Heart left ventricle (tissue), 16 donors: ENCODE results near the gene PICALM. TPM values are rescaled to one million over a fixed set of nuclear protein-coding genes. Genes with fewer than 3 reads are reported as not detected.

Source experiments
- ATAC-seq, 4 donors: fragments of 200-7000 bp; cut with Tn5 transposase; one replicate each; pipeline ENCODE4 v1.9.1; 2020 to 2022; ENCODE audit warnings: moderate library complexity in 4 of 4, mild to moderate bottlenecking in 3 of 4, moderate number of reproducible peaks in 1 of 4
- DNase-seq, 5 donors: peaks; one replicate each; pipeline ENCODE4 v3.0.0-alpha.2; 2020
- H3K27ac ChIP-seq, 12 donors: fragments of 200-600 bp; sonication (generic) in 4 of 12; one replicate each; pipeline versions ENCODE4 v1.5.0 to v1.8.0; 2016 to 2022; ENCODE audit warnings: mild to moderate bottlenecking in 2 of 12
- H3K27me3 ChIP-seq, 9 donors: fragments of 200-600 bp; sonication (generic) in 2 of 9; one replicate each; pipeline versions ENCODE4 v1.5.1 to v1.8.0; 2016 to 2022; ENCODE audit warnings: mild to moderate bottlenecking in 3 of 9
- H3K36me3 ChIP-seq, 9 donors: fragments of 200-600 bp; sonication (generic) in 2 of 9; one replicate each; pipeline versions ENCODE4 v1.5.0 to v1.8.0; 2018 to 2022; ENCODE audit warnings: mild to moderate bottlenecking in 2 of 9
- H3K4me1 ChIP-seq, 12 donors: fragments of 200-600 bp; sonication (generic) in 4 of 12; one replicate each; pipeline versions ENCODE4 v1.5.0 to v1.8.0; 2016 to 2022; ENCODE audit warnings: mild to moderate bottlenecking in 3 of 12
- H3K4me3 ChIP-seq, 12 donors: fragments of 200-600 bp; sonication (generic) in 4 of 12; one replicate each; pipeline versions ENCODE4 v1.5.0 to v1.8.0; 2017 to 2022; ENCODE audit warnings: mild to moderate bottlenecking in 9 of 12, moderate library complexity in 4 of 12
- H3K9me3 ChIP-seq, 12 donors: fragments of 200-600 bp; sonication (generic) in 4 of 12; one replicate each; pipeline versions ENCODE4 v1.5.0 to v1.8.0; 2016 to 2022; ENCODE audit warnings: mild to moderate bottlenecking in 1 of 12
- POLR2A ChIP-seq, 2 donors: fragments of 450-650 bp; IDR thresholded peaks; one replicate each; pipeline ENCODE4 v1.6.1; 2017; ENCODE audit warnings: antibody characterized with exemption in 2 of 2, mild to moderate bottlenecking in 2 of 2, moderate library complexity in 2 of 2
- WGBS, 4 donors: extraction: QIAGEN DNeasy Blood & Tissue Kit in 2 of 4; methylation state at CpG; one replicate each; pipeline versions ENCODE4 v1.1.5 to v1.1.7; 2013 to 2018; 5-methylcytosine and 5-hydroxymethylcytosine counted together
- intact Hi-C, 10 donors: fragments of 100-400 bp; cut with DNase I; formaldehyde crosslinking; loops; one replicate each; pipeline versions ENCODE4 v1.11.1 to v1.14.2; 2022
- polyA plus RNA-seq, 2 donors: library from polyadenylated mRNA; stranded (reverse); fragments of 200-250 nt; gene quantifications; one replicate each; pipeline ENCODE4 v1.2.3, GENCODE V29; 2013
- total RNA-seq, 9 donors: library from RNA; depleted of rRNA in 2 of 9; stranded (reverse); fragments of >200 nt in 2 of 9; fragmentation: NEBNext Ultra II Directional in 3 of 9; extraction: Animal tissue kit (Norgen Biotek cat#: 25700) in 3 of 9; gene quantifications; one replicate each; pipeline versions ENCODE4 v1.1.0 to v1.2.4, GENCODE V29; 2016 to 2023
- TF ChIP-seq, protein P1 (sequence below), 12 donors: fragments of 200-600 bp; sonication (generic) in 4 of 12; IDR thresholded peaks; one replicate each; pipeline versions ENCODE4 v1.5.0 to v1.8.0; 2018 to 2022; ENCODE audit warnings: antibody characterized with exemption in 12 of 12, mild to moderate bottlenecking in 5 of 12
- donor health status: ischemic (EF 13 %, LVEDD 7.1; RV severe dilation, severe dysfunction).
- donor health status: healthy with polysubstance abuse.
- donor health status: DM: no; HTN: yes; CAD: no.
- donor health status: DM: no; HTN: no; CAD: no.
- donor health status: ischemic (EF 25% LVEDD 6.9; RV normal size, moderate dysfunction).
- donor health status: ischemic (EF 25% LVEDD 5.7; RV mildly dilated, moderate dysfunction).
- donor health status: healthy.
- donor health status: DM: yes; HTN: yes; CAD: no.
- donor health status: ischemic (EF 35%, LVEDD 5.7; RV mildly dilated, moderate dysfunction).
- donor health status: nonischemic (EF 11% LVEDD 7.7; RV severe dilation, severe dysfunction).
- donor health status: DM: yes; HTN: yes; CAD: no.
- donor health status: PGD.
- donor health status: ischemic (EF 29% LVEDD 5.4; RV normal size, mild dysfunction).
- donor health status: nonischemic (EF 23%, LVEDD 6.1; RV moderate dilation, normal function).

Gene PICALM
- total and polyA plus RNA-seq, 11 donors, result 36.1 to 207 (median 171) TPM

DNA sequence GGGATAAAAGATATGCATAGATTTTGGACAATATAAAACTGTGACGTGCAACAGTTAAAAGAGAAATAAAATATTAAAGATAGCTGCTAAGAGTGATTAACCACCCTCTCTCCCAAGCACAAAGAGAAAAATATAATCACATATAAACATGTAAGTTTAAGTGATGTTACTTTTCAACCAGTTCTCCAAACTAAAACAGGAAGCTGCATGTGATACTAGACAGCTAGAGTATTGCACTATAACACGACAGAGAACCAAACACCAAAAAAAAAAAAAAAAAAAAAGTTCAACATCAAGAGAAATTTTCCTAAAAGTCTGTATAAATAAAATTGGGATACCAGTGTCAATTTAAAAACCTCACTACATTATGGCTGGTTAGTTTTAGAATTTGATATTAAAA is 79.1 kb downstream of the PICALM start:
- Histone ChIP-seq H3K9me3 (no peaks in the 10 kb centered on the region), H3K4me1 (peaks cover 0 to 36% (median 11%) of the 10 kb centered on the region in 12 donors), H3K27me3 (no peaks in the 10 kb centered on the region), H3K27ac (peak overlapping the region in 1 of 12 donors; percentile 59), H3K4me3 (no peak overlapping the region), H3K36me3 (peaks cover 0 to 95% (median 83%) of the 10 kb centered on the region in 9 donors)
- intact Hi-C loops, result no loop called here
- no peak for ATAC-seq
- 65 to 73% (median 68%) methylated on average over 2 of the region's 2 CpGs for WGBS, 4 donors
- TF ChIP-seq, protein P1, sequence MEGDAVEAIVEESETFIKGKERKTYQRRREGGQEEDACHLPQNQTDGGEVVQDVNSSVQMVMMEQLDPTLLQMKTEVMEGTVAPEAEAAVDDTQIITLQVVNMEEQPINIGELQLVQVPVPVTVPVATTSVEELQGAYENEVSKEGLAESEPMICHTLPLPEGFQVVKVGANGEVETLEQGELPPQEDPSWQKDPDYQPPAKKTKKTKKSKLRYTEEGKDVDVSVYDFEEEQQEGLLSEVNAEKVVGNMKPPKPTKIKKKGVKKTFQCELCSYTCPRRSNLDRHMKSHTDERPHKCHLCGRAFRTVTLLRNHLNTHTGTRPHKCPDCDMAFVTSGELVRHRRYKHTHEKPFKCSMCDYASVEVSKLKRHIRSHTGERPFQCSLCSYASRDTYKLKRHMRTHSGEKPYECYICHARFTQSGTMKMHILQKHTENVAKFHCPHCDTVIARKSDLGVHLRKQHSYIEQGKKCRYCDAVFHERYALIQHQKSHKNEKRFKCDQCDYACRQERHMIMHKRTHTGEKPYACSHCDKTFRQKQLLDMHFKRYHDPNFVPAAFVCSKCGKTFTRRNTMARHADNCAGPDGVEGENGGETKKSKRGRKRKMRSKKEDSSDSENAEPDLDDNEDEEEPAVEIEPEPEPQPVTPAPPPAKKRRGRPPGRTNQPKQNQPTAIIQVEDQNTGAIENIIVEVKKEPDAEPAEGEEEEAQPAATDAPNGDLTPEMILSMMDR (IDR thresholded peaks at IDR 0.05), result no peak
- TF ChIP-seq POLR2A (IDR thresholded peaks at IDR 0.05), result no peak
- no peak for DNase-seq

DNA sequence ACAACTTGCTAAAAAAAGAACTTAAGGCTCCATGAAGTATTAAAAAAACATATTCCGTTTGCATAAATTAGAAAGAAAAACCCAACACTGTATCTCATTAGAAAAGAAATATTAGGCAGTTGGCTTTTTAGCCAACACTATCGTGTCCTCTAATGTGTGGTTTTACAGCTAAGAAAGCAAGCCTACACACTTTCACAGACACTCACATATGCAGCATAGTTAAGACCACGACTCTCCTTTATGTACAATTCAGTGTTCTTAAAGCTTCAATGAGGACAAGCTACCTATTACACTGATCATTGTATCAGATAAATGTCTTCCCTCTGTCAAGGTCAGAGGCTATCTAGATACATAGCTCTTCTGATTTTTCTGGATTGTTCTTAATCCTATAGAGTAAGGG is 80.1 kb downstream of the PICALM start:
- 69 to 74% (median 72%) methylated on average over 3 of the region's 3 CpGs for WGBS, 4 donors
- H3K9me3 ChIP-seq, result no peaks in the 10 kb centered on the region
- H3K27ac ChIP-seq, result peak overlapping the region in 1 of 12 donors; percentile 59
- H3K27me3 ChIP-seq, result no peaks in the 10 kb centered on the region
- no peak overlapping the region for H3K4me3 ChIP-seq
- peaks cover 0 to 36% (median 11%) of the 10 kb centered on the region in 12 donors for H3K4me1 ChIP-seq
- TF ChIP-seq POLR2A (IDR thresholded peaks at IDR 0.05), result no peak
- TF ChIP-seq, protein P1 (IDR thresholded peaks at IDR 0.05), result no peak
- peaks cover 0 to 95% (median 82%) of the 10 kb centered on the region in 9 donors for H3K36me3 ChIP-seq
- ATAC-seq (no peak), DNase-seq (no peak)
- intact Hi-C loops, result no loop called here

DNA sequence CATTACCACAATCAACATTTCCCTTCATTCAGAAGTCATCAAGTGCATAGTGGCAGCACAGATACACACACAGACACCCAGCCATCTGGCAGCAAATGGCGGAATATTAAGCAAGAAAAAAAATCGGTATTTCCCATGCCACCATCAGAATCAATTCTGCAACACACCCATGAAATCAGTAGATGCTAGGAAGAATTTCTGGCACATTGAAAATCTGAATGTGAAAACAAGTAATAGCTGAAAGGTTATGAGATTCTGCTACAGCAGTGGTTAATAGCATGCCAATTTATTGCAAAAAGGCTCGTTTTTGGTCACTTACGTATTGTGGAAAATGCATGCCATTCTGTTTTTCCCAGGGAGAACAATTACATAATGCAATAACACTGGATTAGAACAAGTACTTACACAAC is 91.1 kb downstream of the PICALM start:
- Histone ChIP-seq H3K27ac (peak overlapping the region in 5 of 12 donors; percentile 4 to 59 (median 8)), H3K4me3 (no peak overlapping the region), H3K36me3 (peaks cover 0 to 97% (median 86%) of the 10 kb centered on the region in 9 donors), H3K9me3 (no peaks in the 10 kb centered on the region), H3K27me3 (no peaks in the 10 kb centered on the region), H3K4me1 (peaks cover 0 to 32% (median 19%) of the 10 kb centered on the region in 12 donors)
- 57 to 75% (median 61%) methylated on average over 4 of the region's 4 CpGs for WGBS, 4 donors
- peak in 2 of 4 donors; percentile 41 to 48 for ATAC-seq
- intact Hi-C loops, result loop anchor here in 1 of 10 donors (5.0 kb wide), 1 partner anchor 45 kb away; no protein-coding TSS in a partner anchor
- TF ChIP-seq, protein P1 (IDR thresholded peaks at IDR 0.05), result no peak
- no peak for TF ChIP-seq POLR2A (IDR thresholded peaks at IDR 0.05)
- DNase-seq, result no peak

DNA sequence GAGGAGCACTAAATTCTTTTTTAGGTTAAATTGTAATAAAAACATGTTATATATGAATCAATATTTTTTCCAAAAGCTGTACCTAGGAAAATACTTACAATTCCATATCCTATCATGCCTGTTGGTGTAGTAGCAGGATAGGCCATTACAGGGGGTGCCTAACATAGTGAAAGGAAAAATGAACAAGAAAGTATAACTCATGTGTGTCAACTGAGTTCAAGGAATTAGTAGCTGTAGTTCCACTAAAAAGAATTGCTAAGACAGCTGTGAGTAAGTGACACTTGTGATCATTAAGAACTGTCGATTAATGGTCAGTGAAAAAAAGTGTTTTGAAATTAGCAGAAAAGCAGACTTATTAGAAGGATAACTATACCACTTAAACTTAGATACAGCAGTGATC is 92.4 kb downstream of the PICALM start:
- TF ChIP-seq, protein P1 (IDR thresholded peaks at IDR 0.05), result no peak
- no peak for TF ChIP-seq POLR2A (IDR thresholded peaks at IDR 0.05)
- H3K4me3 ChIP-seq, result no peak overlapping the region
- peak overlapping the region in 3 of 12 donors; percentile 1 to 37 (median 11) for H3K27ac ChIP-seq
- WGBS, 4 donors, result 93 to 96% (median 94%) methylated on average over 1 of the region's 1 CpG
- intact Hi-C loops, result loop anchor here in 1 of 10 donors (5.0 kb wide), 1 partner anchor 46 kb away; no protein-coding TSS in a partner anchor
- no peaks in the 10 kb centered on the region for H3K9me3 ChIP-seq
- peaks cover 0 to 100% (median 92%) of the 10 kb centered on the region in 9 donors for H3K36me3 ChIP-seq
- no peaks in the 10 kb centered on the region for H3K27me3 ChIP-seq
- ATAC-seq, result no peak
- H3K4me1 ChIP-seq, result peaks cover 0 to 32% (median 19%) of the 10 kb centered on the region in 12 donors
- no peak for DNase-seq
